ENCODE results near the gene CD22. TPM values are rescaled to one million over a fixed set of nuclear protein-coding genes. Genes with fewer than 3 reads are reported as not detected.

The CD22 gene
- total and polyA plus RNA-seq, 2 donors (not counting 3 experiments of a cell fraction or from before 2014, with no cell fraction given) = not detected

DNA sequence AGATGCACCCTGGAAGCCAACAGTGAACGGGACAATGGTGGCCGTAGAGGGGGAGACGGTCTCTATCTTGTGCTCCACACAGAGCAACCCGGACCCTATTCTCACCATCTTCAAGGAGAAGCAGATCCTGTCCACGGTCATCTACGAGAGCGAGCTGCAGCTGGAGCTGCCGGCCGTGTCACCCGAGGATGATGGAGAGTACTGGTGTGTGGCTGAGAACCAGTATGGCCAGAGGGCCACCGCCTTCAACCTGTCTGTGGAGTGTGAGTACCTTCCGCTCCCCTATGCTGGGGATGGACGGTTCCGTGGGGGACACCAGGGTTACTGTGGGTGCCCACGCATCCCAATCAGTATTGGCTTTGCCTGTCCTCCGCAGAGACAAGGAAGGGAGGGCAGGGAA, 26.5 kb upstream of the CD22 start:
- Histone ChIP-seq H3K9ac (replicated peaks; ENCODE audit: extremely low read depth, insufficient read depth, low read length) (no peak overlapping the region), H3K36me3 (ENCODE audit: control insufficient read depth in 2 of 2, extremely low read depth in 1 of 2, insufficient read depth in 2 of 2, low read length in 2 of 2) (no peaks in the 10 kb centered on the region), H3K79me2 (ENCODE audit: control insufficient read depth, insufficient read depth, low read length) (no peaks in the 10 kb centered on the region), H3K27ac (ENCODE audit: insufficient read depth, low read depth, low read length) (no peak overlapping the region), H3K4me1 (ENCODE audit: control insufficient read depth, extremely low read depth, insufficient read depth, low read length) (no peaks in the 10 kb centered on the region), H3K9me3 (replicated peaks; ENCODE audit: control insufficient read depth, insufficient read depth, low read length) (no peaks in the 10 kb centered on the region), H3K9me1 (replicated peaks; ENCODE audit: control insufficient read depth, extremely low read depth, insufficient read depth, low read length) (no peaks in the 10 kb centered on the region), H4K20me1 (replicated peaks; ENCODE audit: control insufficient read depth, extremely low read depth, insufficient read depth, low read length) (no peaks in the 10 kb centered on the region), H3K4me3 (replicated peaks in 1 of 3; ENCODE audit: insufficient read depth in 1 of 3, low read depth in 1 of 3, low read length in 3 of 3) (no peak overlapping the region), H3K4me2 (ENCODE audit: insufficient read depth, low read length) (no peak overlapping the region), H2AFZ (ENCODE audit: low read depth, low read length) (no peak overlapping the region), H3K27me3 (ENCODE audit: control insufficient read depth in 2 of 2, insufficient read depth in 2 of 2, low read length in 2 of 2) (no peaks in the 10 kb centered on the region)
- DNase-seq (ENCODE audit: low read depth, low spot score) (no peak), FAIRE-seq (no peak)
- ChIA-PET POLR2A (no interaction called here), CTCF (no interaction called here)
- TF ChIP-seq EZH2 (IDR thresholded peaks at IDR 0.05; ENCODE audit: borderline replicate concordance, low read depth, low read length, severe bottlenecking) = no peak
- no peak for TF ChIP-seq POLR2A (IDR thresholded peaks at IDR 0.05; ENCODE audit: low read depth, low read length)
- TF ChIP-seq, protein P1, sequence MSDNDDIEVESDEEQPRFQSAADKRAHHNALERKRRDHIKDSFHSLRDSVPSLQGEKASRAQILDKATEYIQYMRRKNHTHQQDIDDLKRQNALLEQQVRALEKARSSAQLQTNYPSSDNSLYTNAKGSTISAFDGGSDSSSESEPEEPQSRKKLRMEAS (IDR thresholded peaks at IDR 0.05; ENCODE audit: insufficient read depth, insufficient read length) = no peak
- no peak for TF ChIP-seq FOS (IDR thresholded peaks at IDR 0.05; ENCODE audit: borderline replicate concordance, insufficient read depth, low read length)
- no peak for TF ChIP-seq GATA2 (IDR thresholded peaks at IDR 0.05; ENCODE audit: insufficient read depth, insufficient read length, low read depth, low read length)
- no peak for TF ChIP-seq JUN (IDR thresholded peaks at IDR 0.05; ENCODE audit: borderline replicate concordance, insufficient read depth, insufficient read length, low read depth)
- TF ChIP-seq POLR2AphosphoS5 (IDR thresholded peaks at IDR 0.05; ENCODE audit: insufficient read depth, low read depth, low read length) = no peak
- TF ChIP-seq MYC (IDR thresholded peaks at IDR 0.05; ENCODE audit: low read depth, low read length) = no peak
- TF ChIP-seq, protein P2, sequence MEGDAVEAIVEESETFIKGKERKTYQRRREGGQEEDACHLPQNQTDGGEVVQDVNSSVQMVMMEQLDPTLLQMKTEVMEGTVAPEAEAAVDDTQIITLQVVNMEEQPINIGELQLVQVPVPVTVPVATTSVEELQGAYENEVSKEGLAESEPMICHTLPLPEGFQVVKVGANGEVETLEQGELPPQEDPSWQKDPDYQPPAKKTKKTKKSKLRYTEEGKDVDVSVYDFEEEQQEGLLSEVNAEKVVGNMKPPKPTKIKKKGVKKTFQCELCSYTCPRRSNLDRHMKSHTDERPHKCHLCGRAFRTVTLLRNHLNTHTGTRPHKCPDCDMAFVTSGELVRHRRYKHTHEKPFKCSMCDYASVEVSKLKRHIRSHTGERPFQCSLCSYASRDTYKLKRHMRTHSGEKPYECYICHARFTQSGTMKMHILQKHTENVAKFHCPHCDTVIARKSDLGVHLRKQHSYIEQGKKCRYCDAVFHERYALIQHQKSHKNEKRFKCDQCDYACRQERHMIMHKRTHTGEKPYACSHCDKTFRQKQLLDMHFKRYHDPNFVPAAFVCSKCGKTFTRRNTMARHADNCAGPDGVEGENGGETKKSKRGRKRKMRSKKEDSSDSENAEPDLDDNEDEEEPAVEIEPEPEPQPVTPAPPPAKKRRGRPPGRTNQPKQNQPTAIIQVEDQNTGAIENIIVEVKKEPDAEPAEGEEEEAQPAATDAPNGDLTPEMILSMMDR (IDR thresholded peaks at IDR 0.05; ENCODE audit: extremely low read depth in 1 of 2, insufficient read depth in 1 of 2, low read depth in 1 of 2, low read length in 2 of 2) = no peak
- intact Hi-C loops (cut with micrococcal nuclease) = no loop called here
- BruUV-seq (replicated peaks) = no TSS peak
- dilution Hi-C loops (cut with MboI; ENCODE audit: extremely low pct_ligation_motif_present, low sequenced_read_pairs) = no loop called here
